PC-9 (cell line): ENCODE results near the gene HBP1. TPM values are rescaled to one million over a fixed set of nuclear protein-coding genes. Genes with fewer than 3 reads are reported as not detected.

Experiments used
- BruUV-seq: library from RNA; stranded (reverse); fragments of 400-500 nt; replicated peaks from 2 replicates; lab custom pipeline; 2021; lab: Mats Ljungman, UMichigan
- CTCF ChIA-PET: fragments of 300-600 bp; sonication (Branson Sonifier 250); formaldehyde crosslinking; loops from one replicate; lab custom pipeline; 2022; ENCODE audit warnings: antibody characterized with exemption; lab: Charles Lee
- POLR2A ChIA-PET: fragments of 300-600 bp; sonication (Branson Sonifier 250); formaldehyde crosslinking; loops from one replicate; lab custom pipeline; 2022; ENCODE audit warnings: antibody characterized with exemption; ENCODE audit not compliant: unreplicated experiment; lab: Charles Lee
- DNase-seq, 2 experiments: peaks; one replicate each; pipeline versions ENCODE4 v3.0.0 to v3.0.0-alpha.2; 2015 to 2022; ENCODE audit warnings: mixed read lengths in 1 of 2
- H2AFZ ChIP-seq: fragments of 200-600 bp; sonication (generic); 2 replicates; pipeline ENCODE4 v1.8.1; 2017; ENCODE audit warnings: antibody characterized with exemption
- H3F3A ChIP-seq: fragments of 200-600 bp; sonication (generic); 2 replicates; pipeline ENCODE4 v1.8.1; 2017; ENCODE audit warnings: antibody characterized with exemption, mild to moderate bottlenecking, low read depth; ENCODE audit not compliant: insufficient read depth
- H3K27ac ChIP-seq: fragments of 200-600 bp; sonication (generic); 2 replicates; pipeline ENCODE4 v1.6.1; 2016; ENCODE audit warnings: mixed run types
- H3K27me3 ChIP-seq: fragments of 200-600 bp; sonication (generic); 2 replicates; pipeline ENCODE4 v1.6.1; 2016; ENCODE audit warnings: low read depth, mixed run types; ENCODE audit not compliant: insufficient read depth
- H3K36me3 ChIP-seq: fragments of 200-600 bp; sonication (generic); 2 replicates; pipeline ENCODE4 v1.6.1; 2016; ENCODE audit warnings: low read depth, mixed run types
- H3K4me1 ChIP-seq: fragments of 200-600 bp; sonication (generic); replicated peaks from 2 replicates; pipeline ENCODE4 v1.6.1; 2016; ENCODE audit warnings: mixed run types; ENCODE audit not compliant: insufficient read depth
- H3K4me2 ChIP-seq: fragments of 200-600 bp; sonication (generic); 2 replicates; pipeline ENCODE4 v1.6.1; 2017; ENCODE audit warnings: mixed run types
- H3K4me3 ChIP-seq: fragments of 200-600 bp; sonication (generic); 2 replicates; pipeline ENCODE4 v1.6.1; 2016; ENCODE audit warnings: mixed run types
- H3K79me2 ChIP-seq: fragments of 200-600 bp; sonication (generic); 2 replicates; pipeline ENCODE4 v1.6.1; 2017; ENCODE audit warnings: low read depth, mixed run types
- H3K9me2 ChIP-seq: fragments of 200-600 bp; sonication (generic); 2 replicates; pipeline ENCODE4 v1.8.1; 2017; ENCODE audit warnings: mild to moderate bottlenecking; ENCODE audit not compliant: insufficient read depth
- H3K9me3 ChIP-seq: fragments of 200-600 bp; sonication (generic); 2 replicates; pipeline ENCODE4 v1.8.1; 2016; ENCODE audit warnings: low read depth; ENCODE audit not compliant: insufficient read depth
- H4K20me1 ChIP-seq: fragments of 200-600 bp; sonication (generic); 2 replicates; pipeline ENCODE4 v1.8.1; 2017; ENCODE audit not compliant: insufficient read depth
- EZH2 ChIP-seq: fragments of 200-600 bp; sonication (generic); IDR thresholded peaks from 2 replicates; pipeline ENCODE4 v1.8.0; 2017; ENCODE audit warnings: antibody characterized with exemption, low read depth
- intact Hi-C: fragments of 100-400 bp; cut with micrococcal nuclease; formaldehyde crosslinking; loops from one replicate; pipeline ENCODE4 v1.10.0; 2022; ENCODE audit not compliant: unreplicated experiment
- total RNA-seq: library from RNA; stranded (reverse); gene quantifications from 2 replicates; pipeline ENCODE4 v1.2.3, GENCODE V29; 2021
- TF ChIP-seq, protein P1 (sequence below): fragments of 200-600 bp; sonication (generic); conservative IDR thresholded peaks from 2 replicates; pipeline ENCODE4 v1.6.1; 2017; ENCODE audit warnings: mixed run types, antibody characterized with exemption, mild to moderate bottlenecking, moderate library complexity

Gene HBP1
- total RNA-seq, 1 experiment from 2014 or later = 60.0 TPM

DNA sequence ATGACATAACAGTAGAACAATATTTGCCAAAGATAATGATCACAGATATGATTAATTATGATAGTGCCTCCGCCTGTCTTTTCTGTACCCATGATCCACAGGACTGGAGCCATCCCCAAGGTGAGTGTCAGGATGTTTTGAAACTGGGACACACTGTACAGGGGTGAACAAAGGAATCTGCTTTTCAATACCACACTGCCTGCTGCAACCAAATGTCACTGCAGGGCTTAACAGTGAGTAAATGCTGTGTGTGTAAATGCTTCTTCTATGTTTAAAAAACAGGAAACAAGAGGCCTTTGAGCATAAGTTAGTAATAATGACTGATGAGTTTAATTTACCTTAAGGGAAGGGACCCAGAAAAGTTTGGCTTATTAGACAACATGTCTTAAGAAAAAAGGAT is 65.2 kb downstream of the HBP1 start:
- DNase-seq = no peak
- Histone ChIP-seq H3K27me3 (no peaks in the 10 kb centered on the region), H2AFZ (no peak overlapping the region), H3K4me1 (peaks cover 29% of the 10 kb centered on the region), H3K79me2 (no peaks in the 10 kb centered on the region), H3K4me2 (no peak overlapping the region), H3K27ac (no peak overlapping the region), H3K36me3 (0 out of 2 replicates have a peak, but pooled peaks cover 7% of the 10 kb centered on the region), H4K20me1 (no peaks in the 10 kb centered on the region), H3K4me3 (no peak overlapping the region), H3K9me2 (no peaks in the 10 kb centered on the region), H3K9me3 (no peaks in the 10 kb centered on the region), H3F3A (peaks cover 16% of the 10 kb centered on the region; the same call in 1 of the 2 replicates)
- no peak for TF ChIP-seq EZH2
- TF ChIP-seq, protein P1, sequence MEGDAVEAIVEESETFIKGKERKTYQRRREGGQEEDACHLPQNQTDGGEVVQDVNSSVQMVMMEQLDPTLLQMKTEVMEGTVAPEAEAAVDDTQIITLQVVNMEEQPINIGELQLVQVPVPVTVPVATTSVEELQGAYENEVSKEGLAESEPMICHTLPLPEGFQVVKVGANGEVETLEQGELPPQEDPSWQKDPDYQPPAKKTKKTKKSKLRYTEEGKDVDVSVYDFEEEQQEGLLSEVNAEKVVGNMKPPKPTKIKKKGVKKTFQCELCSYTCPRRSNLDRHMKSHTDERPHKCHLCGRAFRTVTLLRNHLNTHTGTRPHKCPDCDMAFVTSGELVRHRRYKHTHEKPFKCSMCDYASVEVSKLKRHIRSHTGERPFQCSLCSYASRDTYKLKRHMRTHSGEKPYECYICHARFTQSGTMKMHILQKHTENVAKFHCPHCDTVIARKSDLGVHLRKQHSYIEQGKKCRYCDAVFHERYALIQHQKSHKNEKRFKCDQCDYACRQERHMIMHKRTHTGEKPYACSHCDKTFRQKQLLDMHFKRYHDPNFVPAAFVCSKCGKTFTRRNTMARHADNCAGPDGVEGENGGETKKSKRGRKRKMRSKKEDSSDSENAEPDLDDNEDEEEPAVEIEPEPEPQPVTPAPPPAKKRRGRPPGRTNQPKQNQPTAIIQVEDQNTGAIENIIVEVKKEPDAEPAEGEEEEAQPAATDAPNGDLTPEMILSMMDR = no peak
- intact Hi-C loops = no loop called here
- ChIA-PET POLR2A (no interaction called here), CTCF (no interaction called here)
- BruUV-seq = no TSS peak

DNA sequence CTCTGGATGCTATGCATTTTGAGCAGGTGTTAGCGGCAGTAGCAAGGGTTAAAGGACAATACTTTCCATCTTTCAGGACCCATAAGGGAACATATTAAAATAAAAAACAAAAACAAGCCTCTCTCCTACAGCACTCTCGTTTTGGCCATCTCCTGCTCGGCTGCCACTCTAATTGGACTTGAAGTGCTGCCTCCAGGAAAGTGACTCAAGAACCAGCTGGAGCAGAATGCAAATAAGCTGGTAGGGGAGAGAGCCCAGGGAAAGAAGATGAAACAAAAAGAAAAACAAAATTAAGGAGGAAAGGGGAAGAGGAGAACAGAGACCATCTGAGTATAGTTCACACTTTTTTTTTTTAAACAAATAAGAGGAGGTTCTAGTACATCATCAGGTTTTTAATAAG is 65.6 kb downstream of the HBP1 start:
- Histone ChIP-seq H3K9me3 (no peaks in the 10 kb centered on the region), H3F3A (peaks cover 15% of the 10 kb centered on the region; the same call in 1 of the 2 replicates), H3K79me2 (no peaks in the 10 kb centered on the region), H3K9me2 (no peaks in the 10 kb centered on the region), H3K4me2 (no peak overlapping the region), H2AFZ (no peak overlapping the region), H3K4me3 (no peak overlapping the region), H3K36me3 (0 out of 2 replicates have a peak, but pooled peaks cover 4% of the 10 kb centered on the region), H3K4me1 (peaks cover 24% of the 10 kb centered on the region), H4K20me1 (no peaks in the 10 kb centered on the region), H3K27ac (no peak overlapping the region), H3K27me3 (no peaks in the 10 kb centered on the region)
- ChIA-PET POLR2A (interaction anchor here (0.7 kb wide), 1 partner anchor 46 kb away, joined by 3 read pairs; no protein-coding TSS in a partner anchor), CTCF (no interaction called here)
- no TSS peak for BruUV-seq
- DNase-seq = no peak
- no peak for TF ChIP-seq EZH2
- TF ChIP-seq, protein P1 = no peak
- intact Hi-C loops = no loop called here

DNA sequence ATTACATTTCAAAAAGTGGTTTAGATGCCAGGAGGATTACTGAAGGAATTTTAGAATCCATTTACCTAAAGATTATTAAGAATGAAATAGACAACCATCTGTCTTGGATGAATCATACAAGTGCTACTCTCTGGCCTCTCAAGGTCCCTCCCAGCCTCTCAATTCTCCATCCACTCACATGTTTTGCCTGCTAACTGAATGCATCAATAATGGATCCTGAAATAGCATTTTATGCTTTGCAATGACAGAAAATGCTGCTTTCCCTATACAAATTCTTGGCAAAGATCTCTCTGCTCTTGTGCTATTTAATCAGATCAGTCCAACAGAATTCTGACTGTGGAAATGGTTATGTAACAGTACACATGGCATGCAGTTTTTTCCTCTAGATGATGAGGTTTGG is 68.1 kb downstream of the HBP1 start:
- H3K4me2 ChIP-seq = no peak overlapping the region
- no peak overlapping the region for H3K4me3 ChIP-seq
- H3K27ac ChIP-seq = no peak overlapping the region
- H3K27me3 ChIP-seq = no peaks in the 10 kb centered on the region
- no TSS peak for BruUV-seq
- CTCF ChIA-PET = no interaction called here
- no peaks in the 10 kb centered on the region for H3F3A ChIP-seq
- H2AFZ ChIP-seq = no peak overlapping the region
- no peaks in the 10 kb centered on the region for H3K79me2 ChIP-seq
- H3K9me2 ChIP-seq = no peaks in the 10 kb centered on the region
- POLR2A ChIA-PET = no interaction called here
- no peak for DNase-seq
- TF ChIP-seq, protein P1 = no peak
- no peak for TF ChIP-seq EZH2
- intact Hi-C loops = no loop called here
- 0 out of 2 replicates have a peak, but pooled peaks cover under 1% of the 10 kb centered on the region for H3K4me1 ChIP-seq
- H4K20me1 ChIP-seq = no peaks in the 10 kb centered on the region; the same call in 1 of the 2 replicates
- H3K36me3 ChIP-seq = no peaks in the 10 kb centered on the region
- H3K9me3 ChIP-seq = no peaks in the 10 kb centered on the region
